Gastrocnemius medialis (tissue), 4 donors: Measurements from ENCODE around the gene RRP9. TPM values are rescaled to one million over a fixed set of nuclear protein-coding genes. Genes with fewer than 3 reads are reported as not detected.

Experiments used
- ATAC-seq, 2 donors: fragments of 150-250 bp; one replicate each; pipeline ENCODE4 v1.9.1; 2016
- DNase-seq, 2 donors: peaks; one replicate each; pipeline ENCODE4 v3.0.0-alpha.2; 2019
- H3K27ac ChIP-seq, 4 donors: fragments of 200-600 bp; sonication (generic); 1 replicate in 1 of 4; 2 replicates in 3 of 4; pipeline ENCODE4 v1.5.1; 2016 to 2018; ENCODE audit warnings: mild to moderate bottlenecking in 2 of 4, moderate library complexity in 1 of 4
- H3K27me3 ChIP-seq, 3 donors: fragments of 200-600 bp; sonication (generic) in 2 of 3; 1 replicate in 1 of 3; 2 replicates in 2 of 3; pipeline versions ENCODE4 v1.5.1 to v1.6.0; 2016 to 2019; ENCODE audit warnings: mild to moderate bottlenecking in 1 of 3, moderate library complexity in 1 of 3
- H3K36me3 ChIP-seq, 2 donors: fragments of 200-600 bp; sonication (generic) in 1 of 2; one replicate each; pipeline ENCODE4 v1.5.1; 2017 to 2018
- H3K4me1 ChIP-seq, 2 donors: fragments of 200-600 bp; sonication (generic) in 1 of 2; one replicate each; pipeline ENCODE4 v1.5.1; 2016 to 2017; ENCODE audit warnings: mild to moderate bottlenecking in 2 of 2
- H3K4me3 ChIP-seq, 4 donors: fragments of 200-600 bp; sonication (generic) in 3 of 4; 1 replicate in 1 of 4; 2 replicates in 3 of 4; pipeline ENCODE4 v1.5.1; 2016 to 2019; ENCODE audit warnings: mild to moderate bottlenecking in 2 of 4
- H3K9me3 ChIP-seq, 3 donors: fragments of 200-600 bp; sonication (generic) in 2 of 3; 1 replicate in 1 of 3; 2 replicates in 2 of 3; pipeline ENCODE4 v1.5.1; 2016 to 2019
- POLR2A ChIP-seq, 2 donors: fragments of 450-650 bp; IDR thresholded peaks; one replicate each; pipeline ENCODE4 v1.6.1; 2017; ENCODE audit warnings: antibody characterized with exemption in 2 of 2, mild to moderate bottlenecking in 2 of 2, moderate library complexity in 2 of 2
- in situ Hi-C, 4 donors: fragments of 200-750 bp; cut with MboI; loops; one replicate each; pipeline versions ENCODE4 v1.15.0 to v1.8.0; 2017; ENCODE audit warnings: low sequenced_read_pairs in 4 of 4
- intact Hi-C: fragments of 100-400 bp; cut with DNase I; formaldehyde crosslinking; loops from one replicate; pipeline ENCODE4 v1.15.1; 2023; ENCODE audit warnings: low total_unique reads
- total RNA-seq, 4 donors: library from RNA; depleted of rRNA; stranded (reverse); fragments of >200 nt; gene quantifications; one replicate each; pipeline versions ENCODE4 v1.1.0 to v1.2.3, GENCODE V29; 2016
- TF ChIP-seq, protein P1 (sequence below), 5 experiments: fragments of 450-650 bp in 3 of 5; fragments of 200-600 bp in 2 of 5; sonication (generic) in 2 of 5; IDR thresholded peaks in 4 of 5; conservative IDR thresholded peaks in 1 of 5; 1 replicate in 4 of 5; 2 replicates in 1 of 5; pipeline ENCODE4 v1.5.1; 2016 to 2019; ENCODE audit warnings: antibody characterized with exemption in 5 of 5, mild to moderate bottlenecking in 3 of 5, moderate library complexity in 3 of 5

RRP9 gene
- total RNA-seq, 4 donors from 2014 or later, result 19.2 to 25.9 (median 24.9) TPM

DNA sequence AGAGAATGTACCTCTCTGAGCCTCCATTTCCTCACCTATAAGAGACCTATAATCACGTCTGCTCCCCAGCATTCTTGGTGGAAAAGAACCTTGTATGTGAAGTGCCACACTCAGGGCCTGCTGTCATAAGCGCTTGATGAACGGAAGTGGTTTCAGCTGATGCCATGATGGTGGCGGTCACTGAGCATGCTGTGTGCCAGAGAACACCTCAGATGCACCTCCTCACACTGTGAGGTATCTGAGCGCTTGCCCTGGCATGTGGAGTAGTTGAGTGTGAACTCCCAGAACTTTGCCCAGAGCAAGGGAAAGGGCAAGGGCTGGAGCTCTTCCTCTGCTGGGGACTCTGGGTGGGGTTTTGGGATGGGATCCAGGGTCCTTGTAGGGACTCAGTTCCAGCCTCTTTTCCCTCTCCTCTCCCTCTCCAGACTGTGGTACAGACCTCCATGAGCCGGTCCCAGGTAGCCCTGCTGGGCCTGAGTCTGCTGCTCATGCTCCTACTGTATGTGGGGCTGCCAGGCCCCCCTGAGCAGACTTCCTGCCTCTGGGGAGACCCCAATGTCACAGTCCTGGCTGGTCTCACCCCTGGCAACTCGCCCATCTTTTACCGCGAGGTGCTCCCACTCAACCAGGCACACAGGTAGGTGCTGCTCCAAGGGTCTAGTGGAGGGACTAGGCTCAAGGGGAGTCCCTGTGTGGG lies 35.9 kb upstream of the RRP9 start:
- H3K4me3 ChIP-seq, result no peak overlapping the region
- intact Hi-C loops (no loop called here), in situ Hi-C loops (no loop called here)
- no peaks in the 10 kb centered on the region for H3K9me3 ChIP-seq
- no peak for TF ChIP-seq POLR2A (IDR thresholded peaks at IDR 0.05)
- TF ChIP-seq, protein P1, sequence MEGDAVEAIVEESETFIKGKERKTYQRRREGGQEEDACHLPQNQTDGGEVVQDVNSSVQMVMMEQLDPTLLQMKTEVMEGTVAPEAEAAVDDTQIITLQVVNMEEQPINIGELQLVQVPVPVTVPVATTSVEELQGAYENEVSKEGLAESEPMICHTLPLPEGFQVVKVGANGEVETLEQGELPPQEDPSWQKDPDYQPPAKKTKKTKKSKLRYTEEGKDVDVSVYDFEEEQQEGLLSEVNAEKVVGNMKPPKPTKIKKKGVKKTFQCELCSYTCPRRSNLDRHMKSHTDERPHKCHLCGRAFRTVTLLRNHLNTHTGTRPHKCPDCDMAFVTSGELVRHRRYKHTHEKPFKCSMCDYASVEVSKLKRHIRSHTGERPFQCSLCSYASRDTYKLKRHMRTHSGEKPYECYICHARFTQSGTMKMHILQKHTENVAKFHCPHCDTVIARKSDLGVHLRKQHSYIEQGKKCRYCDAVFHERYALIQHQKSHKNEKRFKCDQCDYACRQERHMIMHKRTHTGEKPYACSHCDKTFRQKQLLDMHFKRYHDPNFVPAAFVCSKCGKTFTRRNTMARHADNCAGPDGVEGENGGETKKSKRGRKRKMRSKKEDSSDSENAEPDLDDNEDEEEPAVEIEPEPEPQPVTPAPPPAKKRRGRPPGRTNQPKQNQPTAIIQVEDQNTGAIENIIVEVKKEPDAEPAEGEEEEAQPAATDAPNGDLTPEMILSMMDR (IDR thresholded peaks at IDR 0.05 in 4 of 5, conservative IDR thresholded peaks at IDR 0.05 in 1 of 5), result no peak
- H3K27me3 ChIP-seq, result no peaks in the 10 kb centered on the region
- H3K36me3 ChIP-seq, result no peaks in the 10 kb centered on the region
- DNase-seq, result no peak
- H3K27ac ChIP-seq, result no peak overlapping the region
- H3K4me1 ChIP-seq, result peaks cover 18 to 31% of the 10 kb centered on the region in 2 donors
- no peak for ATAC-seq

DNA sequence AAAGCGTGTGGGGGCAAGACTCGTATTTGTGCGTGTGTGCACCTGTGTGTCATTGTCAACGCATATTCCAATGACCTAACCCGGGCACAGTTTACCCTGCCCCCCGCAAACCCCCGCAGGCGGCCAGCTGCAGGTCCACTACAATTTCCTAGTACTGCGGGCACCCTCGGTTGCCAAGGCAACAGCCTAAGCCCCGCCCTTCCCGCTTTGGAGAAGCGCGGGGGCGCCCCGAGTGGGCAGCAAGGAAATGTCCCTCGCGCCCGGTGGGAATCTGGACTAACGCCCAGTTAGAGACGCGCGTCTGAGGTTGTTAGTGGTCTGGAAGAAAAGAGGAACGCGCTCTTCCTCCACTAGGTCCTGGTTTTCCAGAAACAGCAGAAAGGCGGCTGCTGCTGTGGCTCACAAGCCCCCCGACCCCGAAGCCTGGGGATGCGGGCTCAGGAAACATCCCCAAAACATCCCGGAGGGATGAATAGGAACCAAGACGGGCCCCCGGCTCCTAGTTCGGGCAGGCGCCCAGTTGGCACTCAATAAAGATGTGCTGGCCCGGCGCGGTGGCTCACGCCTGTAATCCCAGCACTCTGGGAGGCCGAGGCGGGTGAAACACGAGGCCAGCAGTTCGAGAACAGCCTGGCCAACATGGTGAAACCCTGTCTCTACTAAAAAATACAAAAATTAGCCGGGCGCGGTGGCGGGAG lies 34.3 kb upstream of the RRP9 start:
- Histone ChIP-seq H3K27ac (peak overlapping the region; percentile 96 to 100 (median 99)), H3K4me1 (peaks cover 13 to 27% of the 10 kb centered on the region in 2 donors), H3K36me3 (no peaks in the 10 kb centered on the region), H3K27me3 (no peaks in the 10 kb centered on the region), H3K4me3 (peak overlapping the region; percentile 77 to 99 (median 84)), H3K9me3 (no peaks in the 10 kb centered on the region)
- DNase-seq (peak in 1 of 2 donors; percentile 61), ATAC-seq (no peak)
- intact Hi-C loops, result no loop called here
- in situ Hi-C loops, result no loop called here
- no peak for TF ChIP-seq POLR2A (IDR thresholded peaks at IDR 0.05)
- TF ChIP-seq, protein P1 (IDR thresholded peaks at IDR 0.05 in 4 of 5, conservative IDR thresholded peaks at IDR 0.05 in 1 of 5), result no peak

DNA sequence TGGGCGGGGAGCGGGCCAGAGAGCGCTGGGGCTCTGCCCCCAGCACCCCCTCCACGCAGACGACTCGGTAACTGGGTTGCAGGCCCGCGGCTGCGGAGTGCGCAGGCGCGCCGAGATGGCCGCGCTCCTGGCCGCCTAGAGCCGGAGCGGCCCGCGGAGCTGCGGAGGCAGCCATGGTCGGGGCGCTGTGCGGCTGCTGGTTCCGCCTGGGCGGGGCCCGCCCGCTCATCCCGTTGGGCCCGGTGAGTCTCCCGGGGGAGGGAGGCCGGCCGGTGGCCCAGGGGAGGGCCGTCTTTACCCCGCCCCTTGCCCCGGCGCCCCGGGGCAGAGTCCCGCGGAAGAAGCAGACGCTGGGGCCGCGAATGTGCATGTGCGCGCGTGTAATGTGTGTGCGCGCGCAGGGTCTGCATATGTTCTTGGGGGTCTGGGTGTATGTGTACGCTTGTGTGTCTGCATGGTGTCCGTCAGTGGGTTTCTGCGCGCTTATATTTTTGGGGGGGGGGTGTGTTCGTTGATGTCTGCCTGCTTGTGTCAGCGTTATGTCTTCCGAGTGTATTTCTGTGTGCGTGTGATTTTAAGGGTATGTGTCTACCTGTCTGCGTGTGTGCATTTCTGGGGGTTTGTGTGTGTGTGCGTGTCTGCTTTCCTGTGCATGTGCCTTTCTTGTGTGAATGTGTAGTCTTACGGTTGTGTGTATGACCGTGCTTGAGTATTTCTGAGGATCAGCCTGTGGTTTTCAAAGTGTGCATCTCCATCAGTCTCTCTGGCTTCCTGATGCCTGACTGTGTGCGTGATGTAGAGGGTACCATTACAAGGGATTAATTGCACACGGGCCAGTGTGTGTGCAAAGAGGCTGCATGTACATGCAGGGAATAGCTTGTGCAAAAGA lies 33.5 kb upstream of the RRP9 start, which contains the start of gene ABHD14A:
ABHD14A (plus strand) TSS at position 102 of the 889 bp plus-strand sequence; CDS start at position 174, 72 bp downstream.
- peak within 1 kb of the TSS; percentile 77 to 99 (median 84) for H3K4me3 ChIP-seq
- DNase-seq (peak in 1 of 2 donors; percentile 66), ATAC-seq (peak; percentile 53 to 59)
- no peaks in the 10 kb centered on the region for H3K27me3 ChIP-seq
- peaks cover 21 to 27% of the 10 kb centered on the region in 2 donors for H3K4me1 ChIP-seq
- H3K9me3 ChIP-seq, result no peaks in the 10 kb centered on the region
- peak; percentile 29 to 59 for TF ChIP-seq POLR2A (IDR thresholded peaks at IDR 0.05)
- TF ChIP-seq, protein P1 (IDR thresholded peaks at IDR 0.05 in 4 of 5, conservative IDR thresholded peaks at IDR 0.05 in 1 of 5), result no peak
- H3K27ac ChIP-seq, result peak within 1 kb of the TSS; percentile 96 to 100 (median 99)
- intact Hi-C loops, result loop anchor here (1.0 to 5.0 kb wide), 2 partner anchors 33 to 1393 kb away; partner anchors contain the start of gene PARP3
- in situ Hi-C loops, result no loop called here
- no peaks in the 10 kb centered on the region for H3K36me3 ChIP-seq

DNA sequence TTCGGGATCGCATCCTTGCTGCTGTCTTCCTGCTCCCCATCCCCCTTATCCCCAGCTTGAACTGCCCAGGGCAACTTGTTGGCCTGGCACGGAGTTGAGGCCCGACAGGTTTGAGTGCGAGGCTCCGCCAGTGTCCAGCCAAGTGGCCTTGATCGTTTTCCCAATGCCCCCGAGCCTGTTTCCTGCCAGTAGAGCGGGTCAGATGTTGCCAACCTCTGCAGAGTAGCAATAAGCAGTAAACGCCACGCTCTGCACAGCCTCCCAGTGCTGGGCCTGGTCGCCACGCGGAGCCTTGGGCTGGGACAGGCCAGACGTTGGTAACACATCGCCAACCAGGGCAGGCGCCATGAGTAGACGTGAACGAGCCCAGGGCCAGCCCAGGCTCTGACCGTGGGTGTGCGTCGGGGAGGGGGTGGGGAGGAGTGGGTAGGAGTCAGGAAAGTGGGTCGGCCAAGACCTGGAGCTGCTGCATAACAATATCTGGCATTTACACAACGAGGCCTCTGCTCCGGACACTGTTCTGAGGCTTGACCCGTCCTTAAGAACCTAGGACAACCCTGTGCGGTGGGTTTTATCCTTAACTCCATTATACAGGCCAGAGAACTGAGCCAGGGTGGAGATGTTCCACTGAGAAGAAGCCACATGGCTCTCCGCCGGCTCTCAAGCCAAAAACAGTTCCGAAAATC lies 32.7 kb upstream of the RRP9 start:
- Histone ChIP-seq H3K27me3 (no peaks in the 10 kb centered on the region), H3K4me3 (peak overlapping the region; percentile 77 to 99 (median 84)), H3K27ac (peak overlapping the region; percentile 96 to 100 (median 99)), H3K4me1 (peaks cover 23 to 27% of the 10 kb centered on the region in 2 donors), H3K36me3 (no peaks in the 10 kb centered on the region), H3K9me3 (no peaks in the 10 kb centered on the region)
- DNase-seq, result no peak
- intact Hi-C loops, result loop anchor here (1.0 to 5.0 kb wide), 2 partner anchors 32 to 1392 kb away; partner anchors contain the start of gene PARP3
- in situ Hi-C loops, result no loop called here
- no peak for TF ChIP-seq POLR2A (IDR thresholded peaks at IDR 0.05)
- TF ChIP-seq, protein P1 (IDR thresholded peaks at IDR 0.05 in 4 of 5, conservative IDR thresholded peaks at IDR 0.05 in 1 of 5), result peak in 2 of 5 experiments; percentile 49 to 52
- ATAC-seq, result peak; percentile 53 to 57
